HG03039 (cell line): ENCODE results near the gene SORCS3.

Experiments
- ATAC-seq: cut with Tn5 transposase; IDR thresholded peaks from one replicate; pipeline ENCODE4 v1.9.1; 2021; ENCODE audit warnings: mild to moderate bottlenecking, moderate library complexity; ENCODE audit not compliant: unreplicated experiment

SORCS3 gene

GRCh38 chr10:105159268-105159667 is 518.2 kb downstream of the SORCS3 start:
- no peak for ATAC-seq

GRCh38 chr10:105161149-105161548 is 520.1 kb downstream of the SORCS3 start:
- ATAC-seq = no peak

GRCh38 chr10:105161767-105162166 is 520.7 kb downstream of the SORCS3 start:
- no peak for ATAC-seq

GRCh38 chr10:105170521-105170920 is 529.4 kb downstream of the SORCS3 start:
- no peak for ATAC-seq

GRCh38 chr10:105171945-105172344 is 530.9 kb downstream of the SORCS3 start:
- no peak for ATAC-seq

GRCh38 chr10:105181626-105182025 is 540.5 kb downstream of the SORCS3 start:
- no peak for ATAC-seq

GRCh38 chr10:105183536-105183935 is 542.4 kb downstream of the SORCS3 start:
- no peak for ATAC-seq

GRCh38 chr10:105185161-105185560 is 544.1 kb downstream of the SORCS3 start:
- ATAC-seq = no peak

- no peak for ATAC-seq
Measured at GRCh38 chr10:105187243-105187642, 546.2 kb downstream of the SORCS3 start.

GRCh38 chr10:105188737-105189462 is 547.8 kb downstream of the SORCS3 start:
- no peak for ATAC-seq

- ATAC-seq = no peak
Measured at GRCh38 chr10:105189463-105189800, 548.3 kb downstream of the SORCS3 start.

GRCh38 chr10:105192146-105192545 is 551.1 kb downstream of the SORCS3 start:
- ATAC-seq = no peak

- ATAC-seq = no peak
Measured at GRCh38 chr10:105192861-105193260, 551.8 kb downstream of the SORCS3 start.

GRCh38 chr10:105195831-105196230 is 554.7 kb downstream of the SORCS3 start:
- no peak for ATAC-seq

GRCh38 chr10:105197598-105198364 is 556.7 kb downstream of the SORCS3 start:
- no peak for ATAC-seq

GRCh38 chr10:105206616-105207015 is 565.5 kb downstream of the SORCS3 start:
- ATAC-seq = no peak

GRCh38 chr10:105207476-105207995 is 566.4 kb downstream of the SORCS3 start:
- no peak for ATAC-seq

GRCh38 chr10:105210546-105210945 is 569.5 kb downstream of the SORCS3 start:
- ATAC-seq = no peak

GRCh38 chr10:105237685-105238084 is 596.6 kb downstream of the SORCS3 start:
- ATAC-seq = no peak

- ATAC-seq = no peak
Measured at GRCh38 chr10:105239311-105240219, 598.5 kb downstream of the SORCS3 start.

GRCh38 chr10:105241254-105241653 is 600.2 kb downstream of the SORCS3 start:
- no peak for ATAC-seq
